Mesendoderm (in vitro differentiated cells): ENCODE measurements around the gene NR2F1-AS1.
"Not testable (repeated sequence)": the region's sequence is repeated elsewhere in the genome, so short reads cannot be mapped to it uniquely, and the experiment has no call there.

ENCODE experiments used
- DNase-seq: peaks from one replicate; pipeline ENCODE4 v3.0.0; 2013
- H2AK5ac ChIP-seq: 2 replicates; pipeline ENCODE4 v1.6.1; 2013; ENCODE audit warnings: low read length, inconsistent platforms
- H2BK120ac ChIP-seq: 2 replicates; pipeline ENCODE4 v1.6.1; 2013; ENCODE audit warnings: low read depth, mild to moderate bottlenecking, low read length, moderate library complexity, mixed read lengths
- H2BK15ac ChIP-seq: replicated peaks from 2 replicates; pipeline ENCODE4 v1.6.1; 2013; ENCODE audit warnings: low read depth, mild to moderate bottlenecking, moderate library complexity
- H2BK5ac ChIP-seq: 2 replicates; pipeline ENCODE4 v1.6.1; 2013; ENCODE audit warnings: low read length, inconsistent platforms
- H3K18ac ChIP-seq: 2 replicates; pipeline ENCODE4 v1.6.1; 2013; ENCODE audit warnings: mild to moderate bottlenecking, low read length, mixed read lengths
- H3K23ac ChIP-seq: one replicate; pipeline ENCODE4 v1.6.1; 2013; ENCODE audit warnings: low read length
- H3K27ac ChIP-seq: 2 replicates; pipeline ENCODE4 v1.5.1; 2013; ENCODE audit warnings: low read depth, mild to moderate bottlenecking, inconsistent platforms, low read length, moderate library complexity
- H3K27me3 ChIP-seq: 2 replicates; pipeline ENCODE4 v1.6.1; 2013; ENCODE audit warnings: low read length, control low read depth, mild to moderate bottlenecking, inconsistent platforms; ENCODE audit not compliant: insufficient read depth, poor library complexity
- H3K36me3 ChIP-seq: 2 replicates; pipeline ENCODE4 v1.6.1; 2013; ENCODE audit warnings: low read length, inconsistent platforms; ENCODE audit not compliant: control insufficient read depth, insufficient read depth
- H3K4ac ChIP-seq: one replicate; pipeline ENCODE4 v1.6.1; 2013; ENCODE audit warnings: low read depth, mild to moderate bottlenecking, low read length, moderate library complexity
- H3K4me1 ChIP-seq: 2 replicates; pipeline ENCODE4 v1.6.1; 2013; ENCODE audit warnings: low read depth, low read length, inconsistent platforms; ENCODE audit not compliant: control insufficient read depth
- H3K4me2 ChIP-seq: 2 replicates; pipeline ENCODE4 v1.6.1; 2013; ENCODE audit warnings: low read length
- H3K4me3 ChIP-seq: 2 replicates; pipeline ENCODE4 v1.5.1; 2013; ENCODE audit warnings: mild to moderate bottlenecking, low read length
- H3K56ac ChIP-seq: one replicate; pipeline ENCODE4 v1.6.1; 2013; ENCODE audit warnings: low read length
- H3K79me1 ChIP-seq: 2 replicates; pipeline ENCODE4 v1.6.1; 2013; ENCODE audit warnings: low read length, inconsistent platforms
- H3K79me2 ChIP-seq: 2 replicates; pipeline ENCODE4 v1.6.1; 2013; ENCODE audit warnings: mild to moderate bottlenecking, low read length; ENCODE audit not compliant: control insufficient read depth, insufficient read depth
- H3K9ac ChIP-seq: 2 replicates; pipeline ENCODE4 v1.6.1; 2013; ENCODE audit warnings: low read length, inconsistent platforms
- H4K5ac ChIP-seq: one replicate; pipeline ENCODE4 v1.6.1; 2013; ENCODE audit warnings: low read length
- H4K8ac ChIP-seq: one replicate; pipeline ENCODE4 v1.6.1; 2013; ENCODE audit warnings: low read depth, mild to moderate bottlenecking, control low read depth, low read length, moderate library complexity
- WGBS: extraction: QIAGEN DNeasy Blood & Tissue Kit; methylation state at CpG from one replicate; pipeline ENCODE4 v1.1.7; 2013; ENCODE audit warnings: low lambda C conversion rate, missing lambda C conversion rate; ENCODE audit not compliant: insufficient coverage; ENCODE audit errors: extremely low coverage; 5-methylcytosine and 5-hydroxymethylcytosine counted together

Gene NR2F1-AS1

GRCh38 chr5:93461756-93462155 lies 119.3 kb downstream of the NR2F1-AS1 start:
- H3K79me1 ChIP-seq, result no peaks in the 10 kb centered on the region
- H4K8ac ChIP-seq, result no peak overlapping the region
- H2BK120ac ChIP-seq, result no peak overlapping the region
- no peaks in the 10 kb centered on the region for H3K27me3 ChIP-seq
- H3K4me2 ChIP-seq, result no peak overlapping the region
- no peak overlapping the region for H3K27ac ChIP-seq
- H3K36me3 ChIP-seq, result no peaks in the 10 kb centered on the region
- no peak overlapping the region for H2BK5ac ChIP-seq
- no peak overlapping the region for H2AK5ac ChIP-seq
- no peak overlapping the region for H3K4me3 ChIP-seq
- no peak overlapping the region for H2BK15ac ChIP-seq
- WGBS, result no CpG with 5 or more reads among the region's 1 CpG
- H3K23ac ChIP-seq, result no peak overlapping the region
- no peak for DNase-seq
- no peak overlapping the region for H3K4ac ChIP-seq
- H3K79me2 ChIP-seq, result no peaks in the 10 kb centered on the region
- H3K18ac ChIP-seq, result no peak overlapping the region
- no peak overlapping the region for H4K5ac ChIP-seq
- no peak overlapping the region for H3K9ac ChIP-seq
- H3K4me1 ChIP-seq, result no peaks in the 10 kb centered on the region
- H3K56ac ChIP-seq, result no peak overlapping the region

GRCh38 chr5:93460286-93460685 lies 120.7 kb downstream of the NR2F1-AS1 start:
- Histone ChIP-seq H3K36me3 (no peaks in the 10 kb centered on the region), H2BK15ac (no peak overlapping the region), H3K79me2 (no peaks in the 10 kb centered on the region), H3K27me3 (no peaks in the 10 kb centered on the region), H3K79me1 (no peaks in the 10 kb centered on the region), H2BK120ac (no peak overlapping the region), H2BK5ac (no peak overlapping the region), H3K4ac (no peak overlapping the region), H2AK5ac (no peak overlapping the region), H3K4me2 (no peak overlapping the region), H3K4me3 (no peak overlapping the region), H3K23ac (no peak overlapping the region), H3K4me1 (no peaks in the 10 kb centered on the region), H4K8ac (no peak overlapping the region), H4K5ac (no peak overlapping the region), H3K18ac (no peak overlapping the region), H3K56ac (no peak overlapping the region), H3K27ac (no peak overlapping the region), H3K9ac (no peak overlapping the region)
- no peak for DNase-seq
- WGBS, result no CpG with 5 or more reads among the region's 2 CpGs

- not testable (repeated sequence) for H3K18ac ChIP-seq, H3K79me2 ChIP-seq, H3K23ac ChIP-seq, H3K9ac ChIP-seq, H4K8ac ChIP-seq, H3K4ac ChIP-seq, H3K56ac ChIP-seq, H3K79me1 ChIP-seq, H3K4me2 ChIP-seq, H3K27ac ChIP-seq, H3K4me1 ChIP-seq, H3K4me3 ChIP-seq, H3K36me3 ChIP-seq, H4K5ac ChIP-seq, H2BK15ac ChIP-seq, H2BK120ac ChIP-seq, H3K27me3 ChIP-seq, H2AK5ac ChIP-seq
- H2BK5ac ChIP-seq, result peak overlapping the region; percentile 72
- peak; percentile 85 for DNase-seq
- no CpG with 5 or more reads among the region's 8 CpGs for WGBS
Measured at GRCh38 chr5:93456796-93457195, 124.2 kb downstream of the NR2F1-AS1 start.

- no peak overlapping the region for H3K4me3 ChIP-seq
- no peak overlapping the region for H3K23ac ChIP-seq
- no peaks in the 10 kb centered on the region for H3K4me1 ChIP-seq
- no peaks in the 10 kb centered on the region for H3K27me3 ChIP-seq
- H4K5ac ChIP-seq, result no peak overlapping the region
- no peak overlapping the region for H3K18ac ChIP-seq
- no peak overlapping the region for H3K27ac ChIP-seq
- H3K4me2 ChIP-seq, result no peak overlapping the region
- WGBS, result no CpG with 5 or more reads among the region's 1 CpG
- no peaks in the 10 kb centered on the region for H3K79me2 ChIP-seq
- H3K9ac ChIP-seq, result no peak overlapping the region
- H4K8ac ChIP-seq, result no peak overlapping the region
- no peak overlapping the region for H2BK120ac ChIP-seq
- H2AK5ac ChIP-seq, result no peak overlapping the region
- no peaks in the 10 kb centered on the region for H3K36me3 ChIP-seq
- no peaks in the 10 kb centered on the region for H3K79me1 ChIP-seq
- H3K56ac ChIP-seq, result no peak overlapping the region
- H3K4ac ChIP-seq, result no peak overlapping the region
- DNase-seq, result no peak
- no peak overlapping the region for H2BK5ac ChIP-seq
- H2BK15ac ChIP-seq, result no peak overlapping the region
Measured at GRCh38 chr5:93454896-93455295, 126.1 kb downstream of the NR2F1-AS1 start.

- Histone ChIP-seq H3K27me3 (no peaks in the 10 kb centered on the region), H3K4ac (no peak overlapping the region), H3K9ac (no peak overlapping the region), H3K79me2 (no peaks in the 10 kb centered on the region), H2BK15ac (no peak overlapping the region), H4K5ac (no peak overlapping the region), H3K27ac (no peak overlapping the region), H3K4me1 (no peaks in the 10 kb centered on the region), H2AK5ac (no peak overlapping the region), H3K79me1 (no peaks in the 10 kb centered on the region), H4K8ac (no peak overlapping the region), H3K4me2 (no peak overlapping the region), H2BK5ac (no peak overlapping the region), H3K56ac (no peak overlapping the region), H3K18ac (no peak overlapping the region), H3K36me3 (no peaks in the 10 kb centered on the region), H3K4me3 (no peak overlapping the region), H2BK120ac (no peak overlapping the region), H3K23ac (no peak overlapping the region)
- DNase-seq, result peak; percentile 77
Measured at GRCh38 chr5:93452255-93452654, 128.8 kb downstream of the NR2F1-AS1 start.

GRCh38 chr5:93438124-93438523 lies 142.9 kb downstream of the NR2F1-AS1 start:
- Histone ChIP-seq H3K27me3 (no peaks in the 10 kb centered on the region), H3K27ac (no peak overlapping the region), H3K36me3 (no peaks in the 10 kb centered on the region), H3K79me2 (no peaks in the 10 kb centered on the region), H3K9ac (no peak overlapping the region), H3K4me1 (no peaks in the 10 kb centered on the region), H2BK5ac (no peak overlapping the region), H4K5ac (no peak overlapping the region), H2AK5ac (no peak overlapping the region), H3K79me1 (no peaks in the 10 kb centered on the region), H2BK120ac (no peak overlapping the region), H3K4me3 (no peak overlapping the region), H3K56ac (no peak overlapping the region), H3K4me2 (no peak overlapping the region), H3K4ac (no peak overlapping the region), H4K8ac (no peak overlapping the region), H3K23ac (no peak overlapping the region), H2BK15ac (no peak overlapping the region), H3K18ac (no peak overlapping the region)
- no peak for DNase-seq
- no CpG with 5 or more reads among the region's 2 CpGs for WGBS
